ENCODE measurements around the gene FOXP1.

DNA sequence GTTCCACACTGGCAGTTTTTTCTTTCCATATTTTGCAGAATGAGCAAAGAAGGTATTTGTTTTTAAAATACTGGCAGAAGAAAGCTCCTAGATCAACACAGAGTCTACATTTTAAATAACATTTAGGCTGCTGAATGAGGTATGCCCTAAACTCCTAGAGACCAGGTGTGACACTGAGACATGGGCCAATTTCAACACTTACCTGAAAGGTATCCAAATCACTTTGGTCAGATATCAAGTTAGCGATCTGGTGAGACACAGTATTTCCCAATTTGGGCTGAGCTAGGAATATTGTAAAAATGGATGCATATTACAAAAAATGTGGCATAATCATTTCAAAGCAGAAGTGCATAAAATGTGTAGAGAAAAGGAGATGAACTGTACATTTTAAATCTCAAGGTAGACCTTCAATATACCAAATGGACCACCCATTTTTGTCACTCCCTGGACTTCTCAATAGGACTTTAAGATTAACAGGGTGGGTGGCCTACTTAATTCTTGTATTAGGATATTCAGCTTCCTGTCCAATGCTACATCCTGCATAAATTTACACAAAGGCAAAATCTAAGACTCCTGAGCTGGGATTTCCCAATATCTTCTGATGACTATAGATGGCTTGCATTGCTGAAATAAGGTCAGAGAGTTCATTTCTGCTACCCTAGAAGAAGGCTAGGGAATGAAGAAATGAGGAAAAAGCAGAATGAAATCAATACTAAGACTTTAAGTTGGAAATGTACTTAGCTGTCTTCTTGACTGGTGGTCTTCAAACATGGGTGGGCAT is 487.8 kb downstream of the FOXP1 start:
- TF ChIP-seq TAF7 (optimal IDR thresholded peaks at IDR 0.05; ENCODE audit: borderline replicate concordance, low read depth, low read length) (no peak), RAD21 (IDR thresholded peaks at IDR 0.05 in 1 of 2, conservative IDR thresholded peaks at IDR 0.05 in 1 of 2; ENCODE audit: low read depth in 2 of 2, low read length in 2 of 2) (no peak), SP2 (IDR thresholded peaks at IDR 0.05; ENCODE audit: low read length) (no peak), EP300 (IDR thresholded peaks at IDR 0.05; ENCODE audit: borderline replicate concordance in 1 of 2, low read depth in 2 of 2, low read length in 2 of 2) (no peak), SIN3A (conservative IDR thresholded peaks at IDR 0.05 in 1 of 2, IDR thresholded peaks at IDR 0.05 in 1 of 2; ENCODE audit: low read depth in 1 of 2, low read length in 2 of 2) (no peak)
- TF ChIP-seq, protein P1, sequence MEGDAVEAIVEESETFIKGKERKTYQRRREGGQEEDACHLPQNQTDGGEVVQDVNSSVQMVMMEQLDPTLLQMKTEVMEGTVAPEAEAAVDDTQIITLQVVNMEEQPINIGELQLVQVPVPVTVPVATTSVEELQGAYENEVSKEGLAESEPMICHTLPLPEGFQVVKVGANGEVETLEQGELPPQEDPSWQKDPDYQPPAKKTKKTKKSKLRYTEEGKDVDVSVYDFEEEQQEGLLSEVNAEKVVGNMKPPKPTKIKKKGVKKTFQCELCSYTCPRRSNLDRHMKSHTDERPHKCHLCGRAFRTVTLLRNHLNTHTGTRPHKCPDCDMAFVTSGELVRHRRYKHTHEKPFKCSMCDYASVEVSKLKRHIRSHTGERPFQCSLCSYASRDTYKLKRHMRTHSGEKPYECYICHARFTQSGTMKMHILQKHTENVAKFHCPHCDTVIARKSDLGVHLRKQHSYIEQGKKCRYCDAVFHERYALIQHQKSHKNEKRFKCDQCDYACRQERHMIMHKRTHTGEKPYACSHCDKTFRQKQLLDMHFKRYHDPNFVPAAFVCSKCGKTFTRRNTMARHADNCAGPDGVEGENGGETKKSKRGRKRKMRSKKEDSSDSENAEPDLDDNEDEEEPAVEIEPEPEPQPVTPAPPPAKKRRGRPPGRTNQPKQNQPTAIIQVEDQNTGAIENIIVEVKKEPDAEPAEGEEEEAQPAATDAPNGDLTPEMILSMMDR (IDR thresholded peaks at IDR 0.05; ENCODE audit: control extremely low read depth in 1 of 3, insufficient read depth in 1 of 3, low read depth in 1 of 3, low read length in 3 of 3) = no peak

Measured in H1 (cell line).